Measurements from ENCODE around the gene RAB42.
A peak's percentile ranks its signal among the peaks of the same experiment; 100 is the strongest.

RAB42 gene, protein sequence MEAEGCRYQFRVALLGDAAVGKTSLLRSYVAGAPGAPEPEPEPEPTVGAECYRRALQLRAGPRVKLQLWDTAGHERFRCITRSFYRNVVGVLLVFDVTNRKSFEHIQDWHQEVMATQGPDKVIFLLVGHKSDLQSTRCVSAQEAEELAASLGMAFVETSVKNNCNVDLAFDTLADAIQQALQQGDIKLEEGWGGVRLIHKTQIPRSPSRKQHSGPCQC

DNA sequence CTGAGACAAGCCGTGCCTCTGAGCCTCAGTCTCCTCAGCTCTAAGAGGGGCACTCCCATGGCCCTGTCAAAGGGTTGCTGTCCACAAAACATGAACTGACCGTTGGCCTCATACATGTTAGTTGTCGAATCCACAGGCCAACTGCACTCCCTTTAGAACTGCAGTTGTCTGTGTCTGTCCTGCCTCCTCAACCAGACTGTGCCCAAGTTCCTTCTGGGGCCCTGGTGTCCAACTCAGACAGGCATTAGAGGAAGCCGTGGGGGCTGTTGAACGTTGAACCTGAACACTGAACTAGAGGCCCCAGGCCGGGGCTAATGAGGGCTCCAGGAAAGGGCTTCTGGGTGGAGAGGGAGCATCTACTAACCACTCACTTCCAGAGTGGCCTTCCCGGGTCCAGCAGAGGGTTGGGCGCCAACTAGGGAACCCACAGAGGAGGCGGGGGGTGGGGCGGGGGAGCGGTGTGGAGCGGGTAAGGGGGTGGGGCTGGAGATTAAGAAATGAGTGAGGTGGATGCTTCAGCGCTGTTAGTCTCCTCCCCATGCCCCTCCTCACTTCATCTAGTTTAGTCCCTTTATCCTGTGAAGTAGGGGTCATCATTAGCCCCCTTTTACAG is at the start of gene RAB42:
RAB42 (plus strand) TSS at position 558 of the 613 bp plus-strand sequence. CDS start 247 bp downstream, outside the sequence.
- DNase-seq (ENCODE audit: low read depth): peak; percentile 39

DNA sequence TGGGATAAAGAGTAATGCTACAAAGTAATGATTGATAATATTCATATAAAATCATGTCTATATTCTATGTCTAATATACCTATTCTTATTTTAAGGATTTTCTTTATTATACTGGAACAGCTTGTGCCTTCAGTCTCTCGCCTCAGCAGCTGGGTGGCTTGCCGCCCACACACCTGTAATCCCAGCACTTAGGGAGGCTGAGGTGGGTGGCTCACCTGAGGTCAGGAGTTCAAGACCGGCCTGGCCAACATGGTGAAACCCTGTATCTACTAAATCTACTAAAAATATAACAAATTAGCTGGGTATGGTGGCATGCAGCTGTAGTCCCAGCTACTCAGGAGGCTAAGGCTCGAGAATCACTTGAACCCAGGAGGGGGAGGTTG is 46.8 kb upstream of the RAB42 start:
- no peak for DNase-seq (ENCODE audit: low read depth)

DNA sequence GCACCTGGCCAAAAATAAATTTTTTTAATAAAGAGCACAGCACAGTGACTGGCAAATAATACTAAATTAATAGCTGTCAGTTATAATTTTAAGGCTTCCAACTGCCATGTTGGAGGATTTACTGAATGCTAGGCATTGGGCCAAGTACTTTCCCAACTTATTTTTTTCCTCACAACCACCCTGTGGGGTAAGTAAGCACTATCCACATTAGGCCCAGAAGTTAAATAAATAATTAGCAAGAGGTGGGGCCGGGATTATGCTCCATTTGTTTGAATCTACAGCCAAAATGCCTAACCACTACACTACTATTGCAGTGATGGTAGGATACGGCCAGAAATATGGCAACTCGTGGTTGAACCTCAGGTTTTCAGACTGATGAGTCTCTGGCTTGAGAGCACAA is 43.7 kb upstream of the RAB42 start:
- no peak for DNase-seq (ENCODE audit: low read depth)

GRCh38 chr1:28551381-28551780 is 40.7 kb upstream of the RAB42 start:
- no peak for DNase-seq (ENCODE audit: low read depth)

- DNase-seq (ENCODE audit: low read depth): peak; percentile 96
Observed at GRCh38 chr1:28552758-28553663, 39.1 kb upstream of the RAB42 start, which contains the start of gene TRNAU1AP. Gene TRNAU1AP, plus strand, starts transcription at chr1:28553085. Its CDS starts 26 bp downstream, at chr1:28553111.

- no peak for DNase-seq (ENCODE audit: low read depth)
Observed at GRCh38 chr1:28560886-28561285, 31.2 kb upstream of the RAB42 start.

DNA sequence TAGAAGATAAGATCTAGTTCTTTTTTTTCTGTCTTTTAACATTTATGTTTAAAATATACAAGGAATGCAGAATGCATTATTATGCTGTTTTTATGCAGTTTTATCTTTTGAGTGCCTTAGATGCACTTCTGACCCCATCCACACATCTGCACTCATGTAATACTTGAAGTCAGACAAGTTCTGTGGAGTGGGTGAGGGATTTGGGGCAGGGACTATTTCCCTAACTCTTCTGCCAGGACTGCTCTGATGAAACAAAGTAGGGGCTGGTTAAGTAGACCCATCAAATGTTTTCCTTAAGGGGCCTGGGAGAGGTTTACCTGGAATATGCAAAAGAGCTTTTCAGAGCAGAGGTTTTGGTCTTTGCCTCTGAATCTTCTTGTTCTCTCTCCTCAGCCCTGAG is 27.8 kb upstream of the RAB42 start:
- no peak for DNase-seq (ENCODE audit: low read depth)

GRCh38 chr1:28565040-28565439 is 27.0 kb upstream of the RAB42 start:
- no peak for DNase-seq (ENCODE audit: low read depth)

GRCh38 chr1:28565726-28566125 is 26.3 kb upstream of the RAB42 start:
- DNase-seq (ENCODE audit: low read depth): no peak

DNA sequence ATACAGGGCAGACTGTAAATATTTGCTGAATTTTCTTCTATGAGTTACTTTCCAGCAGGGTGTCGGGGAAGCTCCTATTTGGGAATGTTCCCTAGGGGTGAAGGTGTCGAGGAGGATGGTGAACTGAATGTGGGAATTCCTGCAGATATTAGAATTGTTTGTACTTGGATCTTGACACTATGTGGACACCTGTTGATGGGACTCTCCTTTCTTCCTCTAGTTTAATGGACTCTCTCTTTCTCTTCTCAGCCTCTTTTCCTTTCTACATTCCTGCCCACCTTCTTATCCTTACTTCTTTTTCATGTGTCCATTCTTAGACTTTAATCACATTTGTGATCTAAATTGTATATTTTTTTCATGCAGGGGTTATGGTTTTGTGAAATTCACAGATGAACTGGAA is 25.1 kb upstream of the RAB42 start:
- DNase-seq (ENCODE audit: low read depth): no peak

GRCh38 chr1:28571911-28572310 is 20.2 kb upstream of the RAB42 start:
- no peak for DNase-seq (ENCODE audit: low read depth)

DNA sequence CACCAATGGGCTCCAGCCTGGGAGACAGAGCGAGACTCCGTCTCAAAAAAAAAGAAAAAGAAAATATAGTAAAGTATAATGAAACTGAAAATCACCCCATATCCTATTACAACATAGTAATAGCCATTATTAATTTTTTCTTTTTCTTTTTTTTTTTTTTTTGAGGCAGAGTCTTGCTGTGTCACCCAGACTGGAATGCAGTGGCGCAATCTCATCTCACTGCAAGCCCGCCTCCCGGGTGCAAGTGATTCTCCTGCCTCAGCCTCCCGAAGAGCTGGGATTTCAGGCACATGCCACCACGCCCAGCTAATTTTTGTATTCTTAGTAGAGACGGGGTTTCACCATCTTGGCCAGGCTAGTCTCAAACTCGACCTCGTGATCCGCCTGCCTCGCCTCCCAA is 19.2 kb upstream of the RAB42 start:
- DNase-seq (ENCODE audit: low read depth): peak; percentile 76

DNA sequence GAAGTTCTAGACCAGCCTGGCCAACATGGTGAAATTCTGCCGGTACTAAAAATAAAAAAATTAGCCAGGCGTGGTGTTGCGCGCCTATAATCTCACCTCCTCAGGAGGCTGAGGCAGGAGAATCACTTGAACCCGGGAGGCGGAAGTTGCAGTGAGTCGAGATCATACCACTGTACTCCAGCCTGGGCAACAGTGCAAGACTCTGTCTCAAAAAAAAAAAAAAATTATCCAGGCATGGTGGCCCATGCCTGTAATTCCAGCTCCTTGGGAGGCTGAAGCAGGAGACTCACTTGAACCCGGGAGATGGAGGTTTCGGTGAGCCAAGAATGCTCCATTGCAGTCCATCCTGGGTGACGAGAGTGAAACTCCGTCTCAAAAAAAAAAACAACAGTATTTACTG is 18.5 kb upstream of the RAB42 start:
- DNase-seq (ENCODE audit: low read depth): no peak

DNA sequence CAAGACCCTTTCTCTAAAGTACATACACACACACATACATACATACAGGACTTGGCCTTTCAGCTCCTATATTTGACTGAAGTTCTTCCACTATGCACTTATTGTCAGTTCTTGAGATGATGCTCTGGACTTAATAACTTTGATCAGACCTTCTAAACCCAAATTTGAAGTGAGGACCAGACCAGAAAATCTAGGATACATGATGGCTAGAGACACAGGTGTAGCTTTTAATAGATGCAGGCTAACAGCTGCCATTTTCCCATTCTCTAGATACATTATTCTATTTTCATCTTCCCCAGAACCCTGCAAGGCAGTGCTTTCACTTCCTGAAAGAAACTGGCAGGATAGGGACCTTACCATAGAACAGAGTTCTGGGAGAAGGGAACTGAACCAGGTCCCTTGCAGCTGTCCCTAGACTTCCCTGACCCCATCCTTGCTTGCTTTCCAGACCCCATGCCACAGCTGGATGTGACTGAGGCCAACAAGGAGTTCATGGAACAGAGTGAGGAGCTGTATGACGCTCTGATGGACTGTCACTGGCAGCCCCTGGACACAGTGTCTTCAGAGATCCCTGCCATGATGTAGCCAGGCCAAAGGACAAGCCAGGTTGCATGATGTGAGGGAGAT is 14.9 kb upstream of the RAB42 start:
- DNase-seq (ENCODE audit: low read depth): peak; percentile 42

DNA sequence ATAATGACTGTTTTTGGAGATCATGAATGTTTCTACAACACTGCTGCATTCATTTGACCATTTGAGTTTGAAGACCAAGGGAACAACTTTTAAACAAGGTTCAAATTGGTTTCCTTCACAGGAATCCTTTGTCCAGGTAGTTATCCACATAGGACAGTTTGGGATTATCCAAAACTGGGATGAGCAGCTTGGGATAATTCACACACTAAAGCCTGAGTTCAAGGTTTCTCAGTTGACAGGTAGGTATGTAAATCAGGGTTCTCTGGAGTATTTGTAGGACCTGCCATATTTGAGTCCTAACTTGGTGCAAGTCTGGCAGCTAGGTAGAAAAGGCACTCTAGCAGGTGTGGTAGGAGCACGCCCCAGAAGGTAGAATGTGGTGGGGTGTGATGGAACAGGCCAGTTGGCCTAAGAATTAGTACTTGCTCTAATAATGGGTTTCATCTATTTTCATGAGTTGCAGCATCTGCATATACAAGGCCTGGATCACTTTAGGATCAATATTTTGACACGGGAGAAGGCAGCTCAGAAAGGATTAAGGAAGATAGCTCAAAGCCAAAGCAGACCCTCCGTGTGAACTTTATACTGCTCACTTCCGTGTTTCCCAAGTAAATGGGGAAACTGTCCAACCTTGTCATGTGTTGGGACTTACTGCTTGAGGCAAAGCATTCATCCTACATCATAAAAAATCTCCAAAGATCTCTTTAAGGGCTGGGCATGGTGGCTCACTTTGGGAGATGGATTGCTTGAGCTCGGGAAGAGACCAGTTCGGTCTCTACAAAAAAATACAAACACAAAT is 14.1 kb upstream of the RAB42 start:
- peak; percentile 30 for DNase-seq (ENCODE audit: low read depth)

DNA sequence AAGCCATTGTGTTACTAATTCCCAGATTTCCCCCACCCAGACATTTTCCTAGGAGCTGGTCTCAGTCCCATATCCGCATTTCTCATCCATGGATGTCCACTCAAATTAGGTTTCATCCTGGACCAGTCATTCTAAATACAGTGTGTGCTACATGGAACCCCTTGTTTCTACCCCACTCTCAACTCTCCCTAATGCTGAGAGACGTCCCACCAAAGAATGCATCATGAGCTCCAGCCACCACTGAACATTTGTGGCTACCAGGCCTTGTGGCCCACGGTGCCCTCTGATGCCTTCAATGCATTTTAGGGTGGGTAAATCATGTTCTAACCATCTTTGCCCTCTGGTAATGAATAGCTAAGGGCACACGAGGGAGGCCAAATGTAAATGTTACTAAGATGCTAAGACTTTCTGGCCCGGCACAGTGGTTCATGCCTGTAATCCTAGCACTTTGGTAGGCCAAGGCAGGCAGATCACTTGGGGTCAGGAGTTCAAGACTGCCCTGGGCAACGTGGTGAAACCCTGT is 13.3 kb upstream of the RAB42 start:
- DNase-seq (ENCODE audit: low read depth): no peak

- peak; percentile 17 for DNase-seq (ENCODE audit: low read depth)
Observed at GRCh38 chr1:28579401-28579800, 12.7 kb upstream of the RAB42 start.

GRCh38 chr1:28580722-28581530 is 11.1 kb upstream of the RAB42 start:
- peak; percentile 55 for DNase-seq (ENCODE audit: low read depth)

DNA sequence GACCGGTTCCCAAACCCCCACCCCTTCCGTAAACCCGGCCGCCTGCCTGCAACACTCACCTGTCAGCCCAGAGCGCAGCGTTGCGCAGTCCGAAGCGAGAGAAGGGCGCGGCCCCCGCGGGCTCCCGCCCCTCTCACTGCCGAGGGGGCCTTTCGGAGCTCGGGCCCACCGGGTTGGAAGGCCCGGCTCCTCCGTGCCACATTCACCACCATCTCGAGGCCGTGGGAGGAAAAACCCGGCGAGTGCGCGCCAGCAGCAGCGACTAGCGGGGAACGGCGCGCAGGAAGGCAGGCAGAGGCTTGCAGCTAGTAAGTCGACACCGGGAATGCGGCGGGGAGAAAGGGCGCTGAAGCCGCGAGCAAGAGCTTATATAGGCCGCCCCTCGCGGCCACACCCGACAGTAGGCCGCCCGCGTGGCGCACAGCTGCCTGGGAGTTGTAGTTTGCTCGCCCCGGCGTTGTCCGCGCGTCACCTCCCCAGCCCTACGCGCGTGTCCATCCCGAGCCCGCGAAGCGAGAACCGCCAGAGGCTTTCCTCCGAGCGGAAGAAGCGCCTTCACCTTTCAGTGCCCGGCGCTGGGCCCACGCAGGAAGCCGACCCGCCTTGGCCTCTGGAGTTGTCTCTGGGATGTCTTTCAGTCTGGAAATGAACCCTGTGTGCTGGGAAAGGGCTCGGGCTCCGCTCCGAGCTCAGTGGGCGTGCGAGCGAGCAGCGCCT is 10.4 kb upstream of the RAB42 start:
- DNase-seq (ENCODE audit: low read depth): peak; percentile 96

GRCh38 chr1:28582248-28582615 is 9.8 kb upstream of the RAB42 start:
- peak; percentile 54 for DNase-seq (ENCODE audit: low read depth)

All from ELR (cell line).